ENCODE measurements around the gene ARL14EP.
A peak's percentile ranks its signal among the peaks of the same experiment; 100 is the strongest.

Gene ARL14EP

DNA sequence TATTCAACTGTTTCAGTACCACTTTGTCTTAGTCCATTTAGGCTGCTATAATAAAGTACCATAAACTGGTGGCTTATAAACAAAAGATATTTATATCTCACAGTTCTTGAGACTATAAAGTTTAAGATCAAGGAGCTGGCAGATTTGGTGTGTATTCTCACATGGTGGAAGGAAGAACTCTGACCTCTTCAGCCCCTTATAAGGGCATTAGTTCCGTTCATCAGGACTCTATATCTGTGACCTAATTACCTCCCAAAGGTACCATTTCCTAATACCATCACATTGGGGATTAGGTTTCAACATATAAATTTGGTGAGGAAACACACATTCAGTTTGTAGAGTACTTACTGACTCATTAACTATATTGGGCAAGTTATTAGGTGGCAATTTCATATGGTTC, 10.7 kb upstream of the ARL14EP start:
- H3K4me3 ChIP-seq (ENCODE audit: low read depth, low read length), result no peak overlapping the region
- TF ChIP-seq, protein P1, sequence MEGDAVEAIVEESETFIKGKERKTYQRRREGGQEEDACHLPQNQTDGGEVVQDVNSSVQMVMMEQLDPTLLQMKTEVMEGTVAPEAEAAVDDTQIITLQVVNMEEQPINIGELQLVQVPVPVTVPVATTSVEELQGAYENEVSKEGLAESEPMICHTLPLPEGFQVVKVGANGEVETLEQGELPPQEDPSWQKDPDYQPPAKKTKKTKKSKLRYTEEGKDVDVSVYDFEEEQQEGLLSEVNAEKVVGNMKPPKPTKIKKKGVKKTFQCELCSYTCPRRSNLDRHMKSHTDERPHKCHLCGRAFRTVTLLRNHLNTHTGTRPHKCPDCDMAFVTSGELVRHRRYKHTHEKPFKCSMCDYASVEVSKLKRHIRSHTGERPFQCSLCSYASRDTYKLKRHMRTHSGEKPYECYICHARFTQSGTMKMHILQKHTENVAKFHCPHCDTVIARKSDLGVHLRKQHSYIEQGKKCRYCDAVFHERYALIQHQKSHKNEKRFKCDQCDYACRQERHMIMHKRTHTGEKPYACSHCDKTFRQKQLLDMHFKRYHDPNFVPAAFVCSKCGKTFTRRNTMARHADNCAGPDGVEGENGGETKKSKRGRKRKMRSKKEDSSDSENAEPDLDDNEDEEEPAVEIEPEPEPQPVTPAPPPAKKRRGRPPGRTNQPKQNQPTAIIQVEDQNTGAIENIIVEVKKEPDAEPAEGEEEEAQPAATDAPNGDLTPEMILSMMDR (conservative IDR thresholded peaks at IDR 0.05; ENCODE audit: low read depth, low read length), result no peak
- no peak for DNase-seq (ENCODE audit: low read depth)

DNA sequence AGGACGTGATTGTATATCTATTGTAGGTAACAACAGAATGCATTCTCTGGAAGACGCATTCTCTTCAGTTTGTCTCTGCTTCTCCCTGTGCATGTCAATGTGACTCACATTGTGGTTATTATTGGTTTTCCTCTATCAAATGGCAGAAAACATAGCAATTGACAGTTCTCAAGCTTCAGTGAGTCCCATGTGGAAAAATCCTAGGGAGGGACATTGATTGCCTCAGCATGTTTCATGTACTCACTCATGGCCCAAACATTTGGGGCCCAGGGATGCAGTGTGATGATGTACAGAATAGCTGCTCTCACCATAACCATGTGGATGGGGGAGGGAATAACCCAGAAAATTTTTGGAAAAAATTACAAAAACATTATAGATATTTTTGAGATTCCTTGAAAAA, 9.3 kb upstream of the ARL14EP start:
- H3K4me3 ChIP-seq (ENCODE audit: low read depth, low read length), result no peak overlapping the region
- TF ChIP-seq, protein P1 (conservative IDR thresholded peaks at IDR 0.05; ENCODE audit: low read depth, low read length), result no peak

DNA sequence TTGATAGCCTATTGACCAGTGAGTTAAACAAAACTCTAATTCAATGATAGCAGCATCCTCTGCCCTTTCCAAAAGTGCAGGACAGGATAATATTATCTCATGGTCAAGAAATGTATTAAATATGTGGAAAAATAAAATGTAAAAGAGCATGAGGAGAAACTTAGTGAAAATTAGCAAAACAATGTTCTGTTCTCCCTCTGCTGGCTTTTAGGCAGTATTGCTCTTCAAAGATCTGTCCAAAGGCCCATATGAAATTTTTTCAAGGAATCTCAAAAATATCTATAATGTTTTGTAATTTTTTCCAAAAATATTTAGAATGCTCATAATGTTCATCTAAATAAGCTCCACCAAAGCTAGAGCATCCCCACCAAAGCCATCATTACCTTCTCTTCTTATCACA, 8.3 kb upstream of the ARL14EP start:
- H3K4me3 ChIP-seq (ENCODE audit: low read depth, low read length), result no peak overlapping the region
- TF ChIP-seq, protein P1 (conservative IDR thresholded peaks at IDR 0.05; ENCODE audit: low read depth, low read length), result peak; percentile 66
- peak; percentile 56 for DNase-seq (ENCODE audit: low read depth)

More for the DNA sequence above, 9.3 kb upstream of the ARL14EP start:
- DNase-seq (ENCODE audit: low read depth), result no peak

DNA sequence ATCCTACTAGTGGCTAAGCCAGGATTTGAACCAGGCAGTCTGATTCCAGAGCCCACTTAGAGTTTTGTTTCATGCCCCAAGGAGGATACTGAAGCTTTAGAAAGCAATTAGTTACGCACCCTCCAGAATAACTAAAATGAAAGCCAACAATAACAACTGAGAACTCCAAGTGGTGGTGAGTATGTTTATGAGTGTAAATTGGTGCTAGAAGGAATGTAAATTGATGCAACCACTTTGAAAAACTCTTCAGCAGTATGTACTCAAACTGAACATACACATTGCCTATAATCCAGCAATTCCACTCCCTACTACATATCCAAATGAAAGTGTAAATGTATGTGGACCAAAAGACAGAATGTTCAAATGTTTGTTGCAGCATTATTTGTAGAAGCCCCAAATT, 6.7 kb upstream of the ARL14EP start:
- no peak for DNase-seq (ENCODE audit: low read depth)
- TF ChIP-seq, protein P1 (conservative IDR thresholded peaks at IDR 0.05; ENCODE audit: low read depth, low read length), result no peak
- H3K4me3 ChIP-seq (ENCODE audit: low read depth, low read length), result no peak overlapping the region

DNA sequence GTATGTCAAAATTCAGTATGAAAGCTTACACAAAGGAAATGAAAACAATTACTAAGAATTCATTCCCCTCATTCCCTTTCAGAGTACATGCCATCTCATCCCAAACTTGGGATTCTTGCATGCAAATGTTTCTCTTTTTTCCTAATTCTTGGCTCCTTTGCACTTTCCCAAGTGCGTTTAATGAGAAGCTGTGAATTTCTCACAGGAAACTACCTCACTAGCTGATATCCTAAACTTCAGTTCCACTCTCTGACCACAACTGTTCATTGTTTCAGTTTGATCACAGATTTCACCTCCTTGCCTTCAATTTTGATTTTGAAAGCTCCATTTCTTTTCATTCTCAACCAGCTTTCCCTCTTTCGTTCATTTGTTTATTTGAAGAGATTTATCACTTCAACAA, 5.9 kb upstream of the ARL14EP start:
- DNase-seq (ENCODE audit: low read depth), result no peak
- H3K4me3 ChIP-seq (ENCODE audit: low read depth, low read length), result no peak overlapping the region
- TF ChIP-seq, protein P1 (conservative IDR thresholded peaks at IDR 0.05; ENCODE audit: low read depth, low read length), result no peak

DNA sequence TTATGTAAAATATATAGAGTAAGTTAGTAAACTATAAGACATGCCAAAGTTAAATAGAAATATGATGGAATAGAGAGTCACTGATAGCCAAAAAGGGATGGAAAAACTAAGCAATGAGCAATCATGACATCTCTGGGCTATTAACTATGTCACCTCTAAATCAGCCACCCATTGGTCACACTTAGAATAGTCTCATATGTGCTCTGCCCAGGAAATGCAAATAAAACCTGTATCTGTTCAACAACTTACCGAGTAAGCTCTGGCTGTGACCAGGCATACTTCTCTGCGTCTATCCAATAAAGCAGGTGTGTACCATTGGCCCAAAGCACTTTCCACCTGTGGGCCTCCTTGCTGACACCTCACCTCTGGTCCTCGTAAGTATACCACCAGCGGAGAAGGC, 1.6 kb upstream of the ARL14EP start:
- no peak for DNase-seq (ENCODE audit: low read depth)
- H3K4me3 ChIP-seq (ENCODE audit: low read depth, low read length), result no peak overlapping the region
- TF ChIP-seq, protein P1 (conservative IDR thresholded peaks at IDR 0.05; ENCODE audit: low read depth, low read length), result no peak

DNA sequence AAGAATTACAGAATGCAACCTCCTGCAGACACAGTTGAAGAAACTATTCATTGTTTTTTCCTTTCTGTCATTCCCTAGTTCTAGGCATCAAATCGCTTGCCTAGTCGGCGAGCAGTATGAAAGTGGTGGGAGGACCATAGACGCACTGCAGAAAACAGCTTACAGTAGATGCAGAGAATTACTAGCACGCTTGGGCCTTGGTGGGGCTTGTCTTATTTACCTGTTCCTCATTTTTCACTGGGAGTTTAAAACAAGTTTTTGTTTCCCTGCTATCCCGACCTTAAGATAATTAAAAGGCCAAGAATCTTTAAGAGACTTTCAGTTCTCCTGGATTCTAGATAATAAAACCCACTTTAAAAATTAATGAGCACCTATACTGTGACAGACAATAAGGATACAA, 713 bp upstream of the ARL14EP start:
- TF ChIP-seq, protein P1 (conservative IDR thresholded peaks at IDR 0.05; ENCODE audit: low read depth, low read length), result no peak
- no peak overlapping the region for H3K4me3 ChIP-seq (ENCODE audit: low read depth, low read length)
- no peak for DNase-seq (ENCODE audit: low read depth)
